Measurements from ENCODE around the gene SCAMP3.

Gene SCAMP3

DNA sequence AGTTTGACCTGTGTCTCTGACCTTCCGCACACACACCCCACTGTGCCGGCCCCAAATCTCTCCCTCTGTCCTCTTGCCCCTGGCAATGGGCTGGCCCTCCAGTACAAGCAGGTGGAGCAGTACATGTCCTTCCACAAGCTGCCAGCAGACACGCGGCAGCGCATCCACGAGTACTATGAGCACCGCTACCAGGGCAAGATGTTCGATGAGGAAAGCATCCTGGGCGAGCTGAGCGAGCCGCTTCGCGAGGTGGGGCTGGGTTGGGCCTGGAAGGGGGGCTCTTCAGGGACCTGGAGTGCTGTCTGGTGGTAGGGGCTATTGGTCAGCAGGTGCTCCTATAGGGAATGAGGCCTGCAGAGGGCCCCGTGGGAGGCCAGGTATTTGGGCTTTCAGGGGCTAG is 22.9 kb upstream of the SCAMP3 start:
- no peak for DNase-seq

DNA sequence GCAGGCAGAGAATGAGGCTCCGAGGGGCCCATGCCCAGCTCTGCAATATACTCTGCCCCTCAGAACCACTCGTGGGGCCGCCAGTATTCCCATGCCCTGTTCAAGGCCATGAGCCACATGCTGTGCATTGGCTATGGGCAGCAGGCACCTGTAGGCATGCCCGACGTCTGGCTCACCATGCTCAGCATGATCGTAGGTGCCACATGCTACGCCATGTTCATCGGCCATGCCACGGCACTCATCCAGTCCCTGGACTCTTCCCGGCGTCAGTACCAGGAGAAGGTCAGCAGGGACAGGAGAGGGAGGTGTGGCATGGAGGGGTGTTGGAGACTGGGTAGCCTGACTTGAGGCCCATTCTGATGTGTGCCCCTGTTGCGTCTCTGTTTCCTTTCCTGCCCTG is 22.3 kb upstream of the SCAMP3 start:
- DNase-seq: no peak

DNA sequence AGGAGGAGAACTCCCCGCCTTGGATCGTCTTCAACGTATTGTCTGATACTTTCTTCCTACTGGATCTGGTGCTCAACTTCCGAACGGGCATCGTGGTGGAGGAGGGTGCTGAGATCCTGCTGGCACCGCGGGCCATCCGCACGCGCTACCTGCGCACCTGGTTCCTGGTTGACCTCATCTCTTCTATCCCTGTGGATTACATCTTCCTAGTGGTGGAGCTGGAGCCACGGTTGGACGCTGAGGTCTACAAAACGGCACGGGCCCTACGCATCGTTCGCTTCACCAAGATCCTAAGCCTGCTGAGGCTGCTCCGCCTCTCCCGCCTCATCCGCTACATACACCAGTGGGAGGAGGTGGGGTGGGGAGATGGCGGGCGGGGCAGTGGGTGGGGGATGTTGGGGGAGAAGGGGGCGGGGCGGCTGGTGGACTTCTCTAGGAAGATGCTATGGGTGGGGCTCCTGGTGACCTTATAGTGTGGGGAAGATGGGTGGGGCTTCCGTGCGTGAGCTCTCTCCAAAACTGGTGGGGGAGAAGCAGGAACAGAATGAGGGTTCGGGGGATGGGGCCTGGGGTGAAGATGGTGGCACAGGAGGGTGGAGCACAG is 20.4 kb upstream of the SCAMP3 start:
- no peak for DNase-seq

DNA sequence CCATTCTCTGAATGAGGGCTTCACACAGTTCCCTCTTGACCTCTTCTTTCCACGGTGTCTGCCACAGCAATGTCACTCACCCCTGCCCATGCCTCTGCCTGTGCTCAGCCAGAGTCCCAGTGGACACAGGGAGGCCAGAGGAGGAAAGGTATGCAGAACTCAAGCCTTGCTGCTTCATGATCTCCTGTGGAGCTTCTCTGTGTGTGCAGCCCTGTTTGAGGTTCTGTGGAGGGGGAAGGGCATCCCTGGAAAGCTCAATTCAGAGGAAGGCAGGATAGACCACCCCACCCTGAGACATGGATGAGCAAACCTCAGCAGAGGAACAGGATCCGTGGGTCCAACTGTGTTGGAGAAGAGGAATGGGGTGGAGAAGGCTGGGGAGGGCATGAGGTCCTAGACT is 17.1 kb upstream of the SCAMP3 start:
- no peak for DNase-seq

DNA sequence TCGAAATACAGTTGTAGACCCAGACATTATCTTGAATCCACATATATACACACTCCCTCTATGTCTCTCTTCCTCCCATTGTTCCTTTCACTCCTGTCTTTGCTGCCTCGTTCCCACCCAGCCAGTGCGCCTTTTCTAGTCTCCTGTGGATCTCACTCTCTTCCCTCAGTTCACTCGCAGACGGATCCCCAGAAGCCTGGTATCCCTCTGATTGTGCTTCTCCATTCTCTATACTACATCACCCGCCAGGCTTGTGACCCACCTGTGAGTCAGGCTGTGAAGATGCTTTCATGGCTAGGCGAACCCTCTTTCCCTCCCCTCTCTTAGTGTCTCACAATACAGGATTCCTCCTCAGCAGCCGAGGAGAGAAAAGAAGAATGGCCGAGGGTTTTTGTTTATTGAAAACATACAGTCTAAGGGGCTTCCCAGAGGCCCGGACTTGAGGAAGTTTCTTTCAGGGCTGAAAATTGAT is 16.6 kb upstream of the SCAMP3 start:
- no peak for DNase-seq

DNA sequence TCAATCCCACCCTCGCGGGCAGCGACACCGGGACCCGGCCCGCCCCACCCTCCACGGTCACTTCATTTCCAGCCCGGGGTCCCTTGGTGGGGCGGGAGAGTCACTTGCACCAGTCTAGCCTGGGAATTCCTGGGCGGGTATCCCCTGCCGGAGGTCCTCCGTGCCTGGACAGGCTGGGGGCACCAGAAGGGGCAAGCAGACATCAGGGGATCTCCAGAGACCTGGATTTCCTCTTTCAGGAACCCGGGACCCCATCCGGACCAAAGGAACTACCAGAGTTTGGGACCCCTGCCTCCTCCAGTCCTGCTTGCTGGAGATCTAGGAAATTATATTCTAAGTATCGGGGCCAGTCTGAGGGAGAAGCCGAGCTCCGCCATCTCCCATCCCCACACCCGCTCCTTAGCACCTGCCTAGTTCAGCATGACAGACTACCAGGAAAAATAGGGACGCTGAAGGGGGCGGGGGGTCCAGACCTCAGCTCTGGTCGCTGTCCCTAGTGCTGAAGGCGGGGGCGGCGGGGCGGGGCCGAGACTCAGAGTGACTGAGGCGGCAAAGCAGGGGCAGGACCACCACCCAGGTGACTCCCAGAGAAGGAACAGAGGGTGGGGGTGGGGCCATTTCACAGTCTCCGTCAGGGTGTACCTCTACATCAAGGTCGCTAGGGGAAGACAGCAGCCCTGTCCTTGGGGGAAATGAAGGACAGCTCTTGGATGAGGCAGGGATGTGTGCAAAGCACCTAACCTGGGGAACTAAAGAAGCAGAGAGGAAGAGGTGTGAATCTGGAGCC is 15.9 kb upstream of the SCAMP3 start:
- DNase-seq: peak; percentile 58

DNA sequence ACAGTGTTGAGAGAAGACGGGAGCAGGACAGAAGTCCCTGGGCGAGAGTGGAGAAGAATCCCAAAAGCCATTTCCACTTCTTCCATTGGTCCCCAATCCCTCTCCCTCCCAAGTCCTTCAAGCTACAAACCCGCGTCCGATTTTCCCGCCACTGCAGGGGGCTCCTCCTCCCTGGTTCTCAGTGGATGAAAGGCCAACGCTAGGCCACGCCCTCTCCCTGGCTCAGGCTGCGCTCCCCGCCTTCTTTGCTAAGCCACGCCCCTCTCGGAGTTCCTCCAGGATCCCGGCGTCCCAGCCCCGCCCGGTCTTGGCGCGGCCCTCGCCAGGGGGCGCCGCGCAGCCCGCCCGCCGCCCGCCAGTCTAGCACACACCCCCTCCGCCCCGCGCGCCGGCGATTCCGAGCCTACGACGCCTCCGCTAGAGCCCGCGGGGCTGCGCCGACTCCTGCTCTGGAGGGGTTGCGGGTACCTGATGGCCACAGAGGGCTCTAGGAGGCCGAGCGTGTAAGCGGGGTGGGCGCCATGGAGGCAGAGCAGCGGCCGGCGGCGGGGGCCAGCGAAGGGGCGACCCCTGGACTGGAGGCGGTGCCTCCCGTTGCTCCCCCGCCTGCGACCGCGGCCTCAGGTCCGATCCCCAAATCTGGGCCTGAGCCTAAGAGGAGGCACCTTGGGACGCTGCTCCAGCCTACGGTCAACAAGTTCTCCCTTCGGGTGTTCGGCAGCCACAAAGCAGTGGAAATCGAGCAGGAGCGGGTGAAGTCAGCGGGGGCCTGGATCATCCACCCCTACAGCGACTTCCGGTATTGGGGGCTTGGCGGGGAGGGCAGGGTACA is 15.1 kb upstream of the SCAMP3 start, which contains the start of gene HCN3:
Gene HCN3 (plus strand): TSS at position 394 of the 832 bp plus-strand sequence. CDS start 128 bp downstream, at position 522.
- peak; percentile 93 for DNase-seq

DNA sequence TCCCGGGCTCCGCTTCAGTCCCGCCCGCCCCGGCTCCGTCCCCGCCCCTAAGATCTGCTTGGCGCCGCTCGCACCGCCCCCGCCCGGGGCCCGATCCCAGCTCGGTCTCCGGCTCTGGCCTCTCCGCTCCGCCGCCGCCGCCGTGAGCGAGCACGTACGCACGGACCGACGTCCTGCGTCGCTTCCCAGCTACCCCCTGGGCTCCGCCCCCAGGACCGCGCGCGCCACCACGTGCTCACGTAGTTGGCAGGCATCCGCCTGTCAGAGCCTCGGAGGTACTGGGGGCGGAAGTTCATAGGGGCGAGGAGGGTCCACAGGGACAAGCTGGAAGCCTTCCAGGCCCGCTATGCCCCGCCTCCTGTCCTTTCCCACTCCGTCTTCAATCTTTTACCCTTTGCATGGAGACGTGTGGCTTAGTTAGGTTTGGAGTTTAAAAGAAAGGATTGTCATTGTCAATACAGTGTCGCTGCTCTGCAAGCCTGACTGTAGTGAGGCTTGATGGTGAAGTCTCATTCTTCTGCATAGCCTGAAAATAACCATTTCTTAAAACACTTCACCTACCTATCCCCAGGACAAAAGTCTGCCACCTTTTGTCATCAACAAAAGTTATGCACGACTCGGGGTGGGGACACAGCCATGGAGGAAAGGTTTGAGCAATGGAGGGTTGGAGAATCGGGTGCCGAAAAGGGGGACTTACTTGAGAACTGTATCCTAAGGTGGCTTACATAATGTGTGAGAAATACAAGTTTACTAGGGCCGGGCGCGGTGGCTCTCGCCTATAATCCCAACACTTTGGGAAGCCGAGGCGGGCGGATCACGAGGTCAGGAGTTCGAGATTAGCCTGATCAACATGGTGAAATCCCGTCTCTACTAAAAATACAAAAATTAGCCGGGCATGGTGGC is 11.4 kb upstream of the SCAMP3 start, which contains the start of gene CLK2:
Gene CLK2 (minus strand): TSS at position 162 of the 903 bp plus-strand sequence. CDS start 2,527 bp downstream, outside the sequence.
- DNase-seq: peak; percentile 96

DNA sequence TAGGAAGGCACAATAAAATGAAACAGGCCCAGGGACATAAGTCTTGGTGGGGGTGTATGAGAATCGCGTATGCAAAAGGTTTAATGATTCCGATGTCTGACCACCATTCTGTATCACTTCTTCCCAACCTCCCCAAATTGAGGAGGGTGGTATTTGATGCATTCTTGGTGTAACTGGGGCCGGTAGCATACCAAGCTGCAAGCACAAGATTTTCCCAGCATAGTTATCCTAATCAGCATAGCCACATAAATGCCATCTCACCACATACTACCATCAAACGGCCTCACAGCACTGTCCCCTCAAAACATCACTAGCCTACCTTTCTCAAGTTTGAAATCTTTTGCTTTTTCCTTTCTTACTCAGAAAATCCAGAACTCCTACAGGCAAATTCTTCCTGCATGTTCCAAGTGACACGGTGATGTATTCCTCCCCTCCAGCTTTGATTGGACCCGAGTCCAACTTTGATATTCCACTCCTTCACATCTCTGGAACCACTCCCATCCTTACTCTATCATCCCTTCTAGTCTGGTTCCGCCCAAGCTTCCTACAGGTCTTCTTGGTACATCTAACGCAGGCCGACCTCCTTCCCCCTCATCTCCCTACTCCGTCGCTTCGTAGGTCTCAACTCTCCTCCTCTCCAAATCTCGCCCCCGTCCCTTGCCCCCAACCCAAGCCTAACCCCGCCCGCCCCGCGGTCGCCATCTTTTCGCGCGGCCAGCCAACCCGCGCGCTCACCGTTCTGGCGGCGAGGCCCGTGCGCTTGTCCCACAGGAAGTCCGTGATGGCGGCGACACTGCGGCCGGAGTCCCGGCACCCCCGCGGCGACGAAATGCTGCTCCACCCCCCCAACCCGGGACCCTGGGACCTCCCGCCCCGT is 10.5 kb upstream of the SCAMP3 start:
- DNase-seq: peak; percentile 79

DNA sequence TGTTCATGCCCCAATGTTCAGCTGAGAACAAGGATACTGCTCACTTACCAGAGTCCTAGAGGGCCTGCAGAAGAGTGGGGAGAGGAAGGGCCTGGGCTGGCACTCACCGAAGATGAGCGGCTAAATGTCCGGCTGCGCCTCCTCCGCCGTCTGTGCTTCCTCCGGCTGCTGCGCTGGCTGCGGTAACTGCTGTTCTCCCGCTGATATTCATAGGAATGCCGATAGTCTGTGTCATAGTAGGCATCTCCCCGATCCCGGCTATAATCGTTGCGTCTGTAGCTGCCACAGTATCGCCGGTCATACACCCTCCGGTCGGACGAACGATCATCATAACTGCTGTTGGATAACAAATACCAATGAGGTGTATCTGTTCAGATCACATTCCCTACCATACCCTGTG is 7.2 kb upstream of the SCAMP3 start:
- DNase-seq: no peak

DNA sequence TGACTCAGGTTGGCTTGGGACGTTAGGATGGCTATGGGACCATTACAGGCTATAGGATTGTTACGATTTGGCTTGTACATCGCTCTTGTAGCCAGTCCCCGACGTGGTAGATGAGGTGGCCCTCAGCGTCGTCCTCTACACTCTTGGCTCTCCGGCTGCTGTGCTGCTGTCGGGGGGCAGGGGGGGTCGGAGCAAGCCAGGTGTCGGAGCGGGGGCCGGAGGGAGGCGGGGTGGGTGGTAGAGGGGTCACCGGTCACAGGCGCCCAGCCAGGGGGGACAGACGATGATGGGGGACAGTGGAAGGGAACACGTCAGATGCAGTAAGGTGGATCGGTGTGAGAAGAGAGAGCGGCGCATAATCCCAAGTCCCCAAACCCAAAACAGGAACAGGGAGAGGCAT is 6.5 kb upstream of the SCAMP3 start:
- no peak for DNase-seq

DNA sequence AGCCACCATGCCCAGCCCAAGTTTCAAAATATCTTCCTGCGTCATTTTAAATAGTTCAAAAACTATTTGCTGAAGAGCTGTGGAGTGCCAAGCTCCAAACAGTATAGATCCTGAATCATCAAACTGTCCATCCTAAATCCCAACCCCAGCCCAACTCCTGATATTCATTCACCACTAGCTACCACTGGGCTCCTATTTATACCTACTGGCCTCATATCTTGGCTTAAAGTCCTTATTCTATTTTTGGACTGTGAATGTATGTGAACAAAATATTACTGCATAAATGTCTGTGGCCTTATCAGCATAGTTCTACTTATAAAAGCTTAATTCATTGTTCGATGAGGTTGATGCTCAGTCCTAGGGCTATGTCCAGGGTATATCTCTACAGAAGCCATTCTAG is 5.2 kb upstream of the SCAMP3 start:
- no peak for DNase-seq

DNA sequence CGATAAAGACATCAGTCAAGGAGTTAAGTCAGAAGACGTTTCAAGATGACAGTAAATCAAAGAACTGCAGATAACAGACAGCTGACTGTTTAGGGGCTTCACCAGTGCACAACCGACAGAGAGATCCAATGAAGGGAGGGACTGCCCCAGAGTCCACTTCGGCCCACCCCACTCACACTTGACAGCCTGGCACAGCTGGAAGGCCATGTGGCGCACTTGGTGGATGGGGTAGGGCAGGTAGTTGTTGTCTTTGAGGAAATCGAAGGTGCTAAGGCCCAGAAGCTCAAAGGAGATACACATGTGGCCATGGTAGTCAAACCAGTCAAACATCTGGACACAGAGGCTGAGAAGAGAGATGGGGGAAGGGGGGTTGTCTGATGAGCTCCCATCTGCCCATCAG is 4.4 kb upstream of the SCAMP3 start:
- DNase-seq: no peak

DNA sequence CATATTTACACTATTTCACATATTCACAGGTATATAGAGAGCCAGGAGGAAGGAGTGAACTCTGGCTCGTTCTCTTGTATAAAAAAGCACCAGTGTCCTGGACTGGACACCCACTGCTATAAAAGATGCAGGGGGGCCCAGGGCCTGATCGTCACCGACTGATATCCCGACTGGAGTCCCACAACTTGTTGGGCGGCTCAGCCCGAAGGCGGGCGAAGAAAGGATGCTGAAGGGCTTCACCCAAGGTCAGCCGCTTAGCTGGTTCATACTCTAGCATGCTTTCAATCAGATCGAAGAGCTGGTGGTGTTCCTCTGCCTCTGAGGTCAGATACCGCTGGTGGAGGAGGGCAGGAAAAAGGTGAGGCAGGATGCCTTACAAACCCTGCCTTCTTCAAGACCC is 907 bp upstream of the SCAMP3 start:
- no peak for DNase-seq

DNA sequence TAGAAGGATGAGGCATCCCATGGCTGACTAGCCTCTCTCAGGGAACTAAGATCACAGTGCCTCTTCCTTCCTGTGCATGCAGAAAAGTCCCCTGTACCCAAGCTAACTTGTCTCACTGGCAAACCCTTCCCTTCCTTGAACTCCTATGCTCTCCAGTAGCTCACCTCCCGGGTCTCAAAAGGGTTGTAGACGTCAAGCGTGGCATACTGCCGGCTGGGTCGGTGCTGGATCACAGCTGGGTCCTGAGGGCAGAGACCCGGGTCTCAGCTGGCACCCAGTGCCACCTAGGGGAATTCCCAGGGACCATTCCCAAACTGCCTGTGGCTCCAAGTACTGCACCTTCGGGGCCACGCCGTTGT is 688 bp downstream of the SCAMP3 start:
- DNase-seq: peak; percentile 15

DNA sequence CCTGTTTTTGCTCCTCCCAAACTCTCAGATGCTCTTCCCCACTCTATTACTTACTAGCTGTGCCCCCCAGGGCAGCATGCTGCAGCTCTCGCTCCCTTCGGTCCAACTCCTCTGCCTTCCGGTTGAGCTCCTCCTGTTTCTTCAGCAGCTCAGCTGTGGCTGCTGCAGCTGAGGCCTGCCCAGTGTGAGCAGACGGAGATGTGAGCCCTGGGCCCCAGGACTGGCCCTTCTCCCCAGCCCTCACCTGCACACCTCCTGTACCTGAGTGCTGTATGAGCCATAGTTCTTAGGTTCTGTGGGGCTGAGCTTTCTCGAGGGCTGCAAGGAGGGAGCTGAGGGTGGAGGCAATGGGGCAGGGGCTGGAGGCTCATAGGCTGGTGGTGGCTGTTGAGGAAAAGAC is 1.9 kb downstream of the SCAMP3 start:
- no peak for DNase-seq

DNA sequence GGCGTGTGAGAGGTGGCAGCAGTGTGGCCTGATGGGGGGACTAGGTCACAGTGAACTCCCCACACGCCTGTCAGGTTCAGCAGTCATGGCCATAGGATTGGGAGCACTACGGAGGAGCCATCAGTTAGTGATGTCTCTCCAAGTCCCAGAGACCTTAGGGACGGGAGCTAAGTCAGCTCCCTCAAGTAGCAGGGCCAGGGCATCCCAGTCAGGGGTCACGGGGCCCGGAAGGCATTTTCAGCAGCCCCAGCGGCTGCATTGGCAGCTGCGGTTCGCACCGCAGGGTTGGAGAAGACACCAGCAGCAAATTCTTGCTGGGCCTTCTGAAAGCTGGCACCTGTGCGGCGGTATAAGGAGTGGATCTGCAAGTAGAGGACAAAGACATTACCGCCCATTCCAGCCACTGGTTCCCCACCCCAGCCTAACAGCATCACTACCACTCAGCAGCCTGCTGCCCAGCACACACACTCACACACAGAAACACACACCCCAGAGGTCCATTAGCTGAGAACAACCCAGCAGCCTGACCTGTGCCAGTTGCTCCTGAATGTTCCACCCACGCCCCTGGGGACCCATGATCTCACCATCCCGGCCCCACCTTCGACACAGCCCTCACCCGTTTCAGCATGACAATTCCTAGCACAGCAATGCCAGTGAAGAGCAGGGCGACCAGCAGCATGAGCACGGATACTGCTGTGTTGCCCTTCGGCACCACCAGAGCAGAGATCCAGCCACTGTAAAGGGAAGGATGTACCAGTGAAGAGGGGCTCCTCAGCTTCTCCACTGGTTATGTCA is 5.9 kb downstream of the SCAMP3 start:
- no peak for DNase-seq

DNA sequence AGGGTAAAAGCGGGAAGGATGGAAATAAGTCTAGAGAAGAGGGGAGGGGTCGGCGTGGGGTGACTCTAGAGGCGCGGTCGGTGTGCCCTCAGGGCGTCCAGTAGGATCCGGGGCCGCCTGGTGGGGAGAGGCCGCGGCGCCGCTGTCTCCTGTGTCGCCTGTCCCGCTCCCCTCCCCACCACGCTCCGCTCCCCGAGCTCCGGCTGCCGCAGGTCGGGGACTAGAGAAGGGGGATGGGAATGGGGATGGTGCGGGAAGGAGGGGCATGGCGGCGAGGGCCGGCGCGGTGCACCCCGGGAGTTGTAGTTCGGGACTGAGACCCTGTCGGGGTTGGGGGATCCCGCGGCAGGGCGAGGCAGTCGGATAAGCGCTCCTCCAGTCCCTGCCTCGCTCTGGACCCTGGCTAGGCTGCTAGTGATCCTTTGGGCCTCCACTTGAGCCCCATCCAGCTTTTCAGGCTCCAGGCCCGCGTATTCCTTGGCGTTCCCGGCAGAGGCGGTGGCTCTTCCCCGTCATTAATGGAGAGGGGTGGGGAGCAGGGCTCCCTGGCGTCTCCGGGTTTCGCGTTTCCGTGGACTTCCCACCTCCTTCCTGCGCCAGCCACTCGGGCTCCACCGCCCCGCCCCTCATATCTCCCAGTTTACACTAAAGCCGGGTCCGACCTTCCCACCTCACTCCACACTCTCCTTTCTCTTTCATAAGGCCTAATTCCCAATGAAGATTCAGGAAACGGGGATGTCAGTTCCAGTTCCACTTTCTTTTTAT is 6.7 kb downstream of the SCAMP3 start, which contains the start of gene ENTREP3:
Gene ENTREP3 (minus strand): TSS at position 241 of the 765 bp plus-strand sequence. CDS start 606 bp downstream, outside the sequence.
- peak; percentile 49 for DNase-seq

DNA sequence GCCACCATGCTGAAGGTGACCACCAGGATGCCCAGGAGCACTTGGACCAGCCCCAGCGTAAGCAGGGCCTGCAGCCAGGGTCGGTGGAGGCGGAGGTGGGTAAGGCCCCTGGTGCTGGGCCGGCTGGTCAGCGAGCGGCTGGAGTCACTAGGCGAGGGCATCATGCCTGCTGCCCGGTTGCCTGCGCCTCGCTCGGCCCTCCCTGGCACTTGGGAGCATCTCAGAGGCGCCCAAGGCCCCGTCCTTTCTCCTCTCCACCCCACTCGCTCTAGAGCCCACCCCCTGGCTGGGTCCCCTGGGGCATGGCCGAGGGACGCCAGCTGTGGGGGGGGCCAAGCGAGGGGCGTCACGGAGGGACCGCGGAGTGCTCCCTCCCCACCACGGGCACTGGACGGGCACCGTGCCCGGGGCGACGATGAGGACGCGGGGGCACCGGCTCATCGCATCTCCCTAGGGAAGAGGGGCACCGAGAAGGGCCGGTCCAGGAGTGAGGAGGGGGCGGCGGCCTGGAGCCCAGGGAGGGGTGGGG is 7.4 kb downstream of the SCAMP3 start:
- DNase-seq: no peak
